Omental fat pad (tissue), 4 donors: Measurements from ENCODE around the gene BTRC. TPM values are rescaled to one million over a fixed set of nuclear protein-coding genes. Genes with fewer than 3 reads are reported as not detected.
A peak's percentile ranks its signal among the peaks of the same experiment; 100 is the strongest.

Source experiments
- ATAC-seq: fragments of 150-250 bp; one replicate; pipeline ENCODE4 v1.9.1; 2016; ENCODE audit warnings: mild to moderate bottlenecking, moderate library complexity; ENCODE audit not compliant: low FRiP score
- DNase-seq: peaks from one replicate; pipeline ENCODE4 v3.0.0-alpha.2; 2019; ENCODE audit warnings: low spot score
- CTCF ChIP-seq, 3 donors: fragments of 450-650 bp; IDR thresholded peaks; one replicate each; pipeline ENCODE4 v1.5.1; 2016 to 2017; ENCODE audit warnings: antibody characterized with exemption in 3 of 3, mild to moderate bottlenecking in 3 of 3, moderate library complexity in 2 of 3
- total RNA-seq, 4 donors: library from RNA; depleted of rRNA; stranded (reverse); fragments of >200 nt; gene quantifications; one replicate each; pipeline ENCODE4 v1.1.0, GENCODE V29; 2016

The BTRC gene
- total RNA-seq, 4 donors from 2014 or later: 9.2 to 14.4 (median 14.0) TPM

GRCh38 chr10:101566333-101567164 lies 212.6 kb downstream of the BTRC start:
- ATAC-seq: no peak
- no peak for DNase-seq
- no peak for TF ChIP-seq CTCF (IDR thresholded peaks at IDR 0.05)

DNA sequence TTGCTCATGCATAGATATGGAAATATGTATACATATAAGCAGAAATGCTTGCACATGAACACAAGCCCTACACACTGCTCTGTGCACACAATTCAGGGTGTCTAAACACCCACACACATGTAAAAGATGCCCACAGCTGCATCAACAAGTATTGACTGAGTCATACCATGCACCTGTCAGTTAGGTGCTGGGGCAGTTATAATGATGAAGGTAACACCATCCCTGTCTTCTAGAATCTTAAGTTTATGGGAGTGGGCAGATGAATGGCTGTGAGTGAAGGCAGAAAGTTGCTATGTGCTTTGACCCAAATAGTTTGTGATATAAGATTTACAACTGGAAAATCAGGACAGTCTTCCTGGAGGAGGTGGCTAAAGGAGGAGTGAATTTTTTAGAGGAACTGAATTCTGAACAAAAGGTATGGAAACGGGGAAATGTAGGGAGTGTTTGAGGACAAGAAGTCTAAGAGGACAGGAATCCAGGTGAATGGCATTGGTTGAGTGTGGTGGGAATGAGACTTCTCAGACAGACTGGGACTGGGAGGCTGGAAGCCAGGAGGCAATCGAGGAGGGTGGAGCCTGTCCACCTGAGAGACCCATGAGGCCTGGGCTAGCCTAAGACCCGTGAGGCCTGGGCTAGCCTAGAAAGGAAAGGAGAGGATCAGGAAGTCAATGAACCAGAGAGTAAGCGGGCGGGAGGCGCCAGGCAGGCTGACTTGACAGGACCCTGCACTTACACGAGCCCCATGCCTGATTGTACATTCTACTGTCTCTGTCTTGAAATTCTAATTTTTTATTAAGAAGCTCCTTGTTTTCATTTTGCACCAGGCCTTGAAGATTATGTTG lies 213.4 kb downstream of the BTRC start:
- no peak for DNase-seq
- TF ChIP-seq CTCF (IDR thresholded peaks at IDR 0.05): no peak

DNA sequence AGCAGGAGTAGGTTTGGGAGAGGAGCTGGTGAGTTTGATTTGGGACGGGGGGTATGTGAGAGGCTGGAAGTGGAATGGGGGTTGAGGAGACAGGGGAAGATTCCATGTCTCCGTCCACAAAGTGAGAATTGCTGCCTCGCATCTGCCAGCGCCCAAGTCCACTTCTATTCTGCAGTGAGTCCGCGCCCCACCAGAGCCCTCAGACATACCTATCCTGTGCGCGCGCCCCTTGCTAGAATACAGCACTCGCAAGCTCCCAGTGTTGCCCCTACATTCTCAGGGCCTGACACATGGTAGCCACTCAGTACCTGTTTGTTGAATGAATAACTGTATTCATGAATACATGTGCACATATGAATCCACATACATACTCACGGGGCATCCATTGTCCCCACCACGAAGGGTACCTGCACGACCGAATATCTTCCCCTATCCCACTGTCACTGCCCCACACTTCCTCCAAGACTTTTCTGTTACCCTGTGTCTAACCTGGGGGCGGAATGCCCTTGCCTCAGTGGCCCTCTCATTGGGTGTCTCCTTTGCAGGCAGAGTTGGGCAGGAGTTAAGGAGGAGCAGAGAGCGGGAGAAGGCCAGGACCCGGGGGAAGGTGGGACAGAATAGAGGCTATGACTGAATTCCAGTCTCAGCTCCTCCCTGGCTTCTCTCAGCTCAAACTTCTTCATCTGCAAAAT lies 214.2 kb downstream of the BTRC start:
- TF ChIP-seq CTCF (IDR thresholded peaks at IDR 0.05): no peak
- DNase-seq: no peak
- ATAC-seq: no peak

More for the DNA sequence above, 213.4 kb downstream of the BTRC start:
- no peak for ATAC-seq

DNA sequence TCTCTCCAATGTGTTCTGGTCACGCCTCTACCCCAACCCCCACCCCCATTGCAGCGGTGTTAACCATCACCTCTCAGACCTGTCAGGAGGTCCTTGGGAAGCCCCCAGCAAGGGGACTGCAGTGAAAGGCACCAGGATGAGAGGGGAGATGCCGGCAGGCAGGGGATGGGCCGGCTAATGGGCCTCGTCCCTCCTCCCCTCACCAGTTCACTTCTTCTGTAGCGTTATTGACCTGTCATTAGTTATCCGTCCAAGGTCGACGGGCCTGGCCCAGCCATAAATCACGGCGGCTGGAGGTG lies 215.3 kb downstream of the BTRC start:
- TF ChIP-seq CTCF (IDR thresholded peaks at IDR 0.05): no peak
- DNase-seq (no peak), ATAC-seq (no peak)

DNA sequence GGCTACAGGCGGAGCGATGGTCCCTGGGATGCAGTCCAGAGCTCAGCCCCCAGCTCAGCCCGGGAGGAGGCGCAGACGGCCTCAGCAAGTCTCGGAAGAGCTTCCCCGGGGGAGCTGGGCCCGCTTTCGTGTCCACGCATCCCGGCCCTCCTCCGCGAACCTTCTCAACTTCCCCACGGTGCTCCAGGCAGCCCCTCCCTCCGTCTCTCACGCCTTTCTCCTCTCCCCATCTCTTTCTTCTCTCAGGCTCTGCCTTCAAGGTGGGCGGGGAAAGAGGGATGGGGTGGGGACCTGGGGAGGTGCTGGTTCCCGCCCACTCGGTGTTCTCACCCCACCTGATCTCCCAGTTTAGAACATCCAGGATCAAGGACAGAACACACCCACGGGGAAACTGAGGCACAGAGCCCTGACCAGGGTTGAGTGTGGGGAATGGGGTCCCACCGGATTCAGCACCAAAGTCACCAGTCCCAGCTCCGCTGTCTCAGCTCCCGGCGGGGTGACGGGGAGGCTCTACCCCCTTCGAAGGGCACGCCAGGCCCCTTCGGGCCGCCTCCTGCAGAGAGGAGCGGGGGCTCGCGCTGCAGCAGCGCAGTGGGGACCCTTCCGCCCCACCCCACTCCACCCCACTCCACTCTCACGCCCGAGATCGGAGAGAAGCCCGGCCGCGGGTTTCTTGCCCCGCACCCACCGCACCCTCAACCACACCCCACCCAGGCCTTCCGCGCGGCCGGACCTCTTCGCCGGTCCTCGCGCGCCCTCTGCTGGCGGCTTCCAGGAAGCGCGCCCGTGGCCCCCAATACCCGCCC lies 215.9 kb downstream of the BTRC start:
- TF ChIP-seq CTCF (IDR thresholded peaks at IDR 0.05): peak in 1 of 3 donors; percentile 37
- peak; percentile 85 for ATAC-seq
- DNase-seq: peak; percentile 82
